OCI-LY7 (cell line): ENCODE measurements around the gene UACA. TPM values are rescaled to one million over a fixed set of nuclear protein-coding genes. Genes with fewer than 3 reads are reported as not detected.

ENCODE experiments used
- BruUV-seq: library from RNA; stranded (reverse); fragments of 400-500 nt; replicated peaks from 2 replicates; lab custom pipeline; 2021; lab: Mats Ljungman, UMichigan
- CTCF ChIA-PET: fragments of 300-600 bp; sonication (Branson Sonifier 250); formaldehyde crosslinking; loops from one replicate; lab custom pipeline; 2022; ENCODE audit warnings: antibody characterized with exemption; ENCODE audit not compliant: unreplicated experiment; lab: Charles Lee
- POLR2A ChIA-PET: fragments of 300-600 bp; sonication (Branson Sonifier 250); formaldehyde crosslinking; loops from one replicate; lab custom pipeline; 2022; ENCODE audit warnings: antibody characterized with exemption; lab: Charles Lee
- DNase-seq: peaks from one replicate; pipeline ENCODE4 v3.0.0-alpha.2; 2015; ENCODE audit warnings: low spot score
- H2AFZ ChIP-seq: fragments of 200-600 bp; sonication (generic), shearing (Covaris generic); 2 replicates; pipeline ENCODE4 v1.6.1; 2014; ENCODE audit warnings: mild to moderate bottlenecking, antibody characterized with exemption, low read length, moderate library complexity
- H3K27ac ChIP-seq: fragments of 200-600 bp; sonication (generic); 2 replicates; pipeline ENCODE4 v1.5.1; 2014; ENCODE audit warnings: mixed run types, low read depth, mild to moderate bottlenecking, moderate library complexity, low read length, inconsistent platforms; ENCODE audit not compliant: poor library complexity, severe bottlenecking
- H3K36me3 ChIP-seq: fragments of 200-600 bp; sonication (generic); 2 replicates; pipeline ENCODE4 v1.6.1; 2014; ENCODE audit warnings: mild to moderate bottlenecking, antibody characterized with exemption, low read length, moderate library complexity, mixed read lengths; ENCODE audit not compliant: insufficient read depth
- H3K4me1 ChIP-seq: fragments of 200-600 bp; sonication (generic); 2 replicates; pipeline ENCODE4 v1.5.1; 2014; ENCODE audit warnings: mild to moderate bottlenecking, low read length; ENCODE audit not compliant: insufficient read depth, poor library complexity, severe bottlenecking
- H3K4me2 ChIP-seq: fragments of 200-600 bp; sonication (generic); 2 replicates; pipeline ENCODE4 v1.6.1; 2014; ENCODE audit warnings: mild to moderate bottlenecking, low read length
- H3K4me3 ChIP-seq: fragments of 200-600 bp; sonication (generic); 2 replicates; pipeline ENCODE4 v1.5.1; 2014; ENCODE audit warnings: mild to moderate bottlenecking, low read depth, low read length; ENCODE audit not compliant: poor library complexity, severe bottlenecking
- H3K79me2 ChIP-seq: fragments of 200-600 bp; sonication (generic); 2 replicates; pipeline ENCODE4 v1.6.1; 2016; ENCODE audit warnings: low read depth, mild to moderate bottlenecking, low read length, moderate library complexity, mixed read lengths; ENCODE audit not compliant: insufficient read depth
- H3K9me2 ChIP-seq: fragments of 200-600 bp; sonication (generic); 2 replicates; pipeline ENCODE4 v1.6.1; 2016; ENCODE audit warnings: mild to moderate bottlenecking, low read length, mixed read lengths; ENCODE audit not compliant: insufficient read depth
- H3K9me3 ChIP-seq: fragments of 200-600 bp; sonication (generic); 2 replicates; pipeline ENCODE4 v1.6.1; 2014; ENCODE audit warnings: mild to moderate bottlenecking, mixed run types, low read length, mixed read lengths
- H4K20me1 ChIP-seq: fragments of 200-600 bp; sonication (generic); 2 replicates; pipeline ENCODE4 v1.6.1; 2014; ENCODE audit warnings: mild to moderate bottlenecking, antibody characterized with exemption, low read length, moderate library complexity, mixed read lengths; ENCODE audit not compliant: insufficient read depth
- EZH2phosphoT487 ChIP-seq: fragments of 200-600 bp; sonication (generic); IDR thresholded peaks from 2 replicates; pipeline ENCODE4 v1.6.1; 2018; ENCODE audit warnings: low read depth, borderline replicate concordance, mild to moderate bottlenecking, mixed run types, antibody characterized with exemption, low read length, moderate library complexity, mixed read lengths
- intact Hi-C: fragments of 100-400 bp; cut with micrococcal nuclease; formaldehyde crosslinking; loops from one replicate; pipeline ENCODE4 v1.10.0; 2022; ENCODE audit not compliant: unreplicated experiment
- total RNA-seq, 2 experiments: library from RNA; depleted of rRNA in 1 of 2; stranded (reverse); fragments of >200 nt in 1 of 2; shearing (Covaris generic) in 1 of 2; gene quantifications; 2 replicates each; pipeline ENCODE4 v1.2.3, GENCODE V29; 2014 to 2022
- TF ChIP-seq, protein P1 (sequence below): fragments of 200-600 bp; sonication (generic); conservative IDR thresholded peaks from 2 replicates; pipeline ENCODE4 v1.5.1; 2014; ENCODE audit warnings: mild to moderate bottlenecking, antibody characterized with exemption, low read length, moderate library complexity, mixed read lengths

UACA gene
- total RNA-seq, 2 experiments from 2014 or later: not detected

DNA sequence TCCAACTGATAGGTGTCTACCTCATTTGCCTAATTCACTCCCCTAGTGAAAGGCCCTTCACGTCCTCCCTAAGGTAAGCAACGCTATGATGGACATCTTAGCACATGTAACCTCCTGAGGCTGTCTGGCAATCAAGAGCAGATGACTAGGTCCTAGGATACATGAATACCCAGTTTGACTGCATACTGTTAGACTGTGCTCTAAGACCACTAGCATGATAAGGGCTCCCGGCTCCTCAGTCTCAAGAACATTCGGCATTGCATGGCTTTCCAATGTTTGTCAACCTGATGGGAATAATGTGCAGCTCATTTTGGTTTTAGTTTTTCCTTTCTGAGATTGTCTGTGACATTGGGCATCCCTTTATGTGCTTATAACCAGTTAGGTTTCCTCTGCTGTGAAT is 152.1 kb downstream of the UACA start:
- ChIA-PET CTCF (no interaction called here), POLR2A (no interaction called here)
- intact Hi-C loops: no loop called here
- TF ChIP-seq, protein P1, sequence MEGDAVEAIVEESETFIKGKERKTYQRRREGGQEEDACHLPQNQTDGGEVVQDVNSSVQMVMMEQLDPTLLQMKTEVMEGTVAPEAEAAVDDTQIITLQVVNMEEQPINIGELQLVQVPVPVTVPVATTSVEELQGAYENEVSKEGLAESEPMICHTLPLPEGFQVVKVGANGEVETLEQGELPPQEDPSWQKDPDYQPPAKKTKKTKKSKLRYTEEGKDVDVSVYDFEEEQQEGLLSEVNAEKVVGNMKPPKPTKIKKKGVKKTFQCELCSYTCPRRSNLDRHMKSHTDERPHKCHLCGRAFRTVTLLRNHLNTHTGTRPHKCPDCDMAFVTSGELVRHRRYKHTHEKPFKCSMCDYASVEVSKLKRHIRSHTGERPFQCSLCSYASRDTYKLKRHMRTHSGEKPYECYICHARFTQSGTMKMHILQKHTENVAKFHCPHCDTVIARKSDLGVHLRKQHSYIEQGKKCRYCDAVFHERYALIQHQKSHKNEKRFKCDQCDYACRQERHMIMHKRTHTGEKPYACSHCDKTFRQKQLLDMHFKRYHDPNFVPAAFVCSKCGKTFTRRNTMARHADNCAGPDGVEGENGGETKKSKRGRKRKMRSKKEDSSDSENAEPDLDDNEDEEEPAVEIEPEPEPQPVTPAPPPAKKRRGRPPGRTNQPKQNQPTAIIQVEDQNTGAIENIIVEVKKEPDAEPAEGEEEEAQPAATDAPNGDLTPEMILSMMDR: no peak
- TF ChIP-seq EZH2phosphoT487: no peak
- Histone ChIP-seq H3K4me3 (no peak overlapping the region), H3K4me1 (no peaks in the 10 kb centered on the region), H2AFZ (no peak overlapping the region), H3K36me3 (no peaks in the 10 kb centered on the region), H3K79me2 (no peaks in the 10 kb centered on the region), H4K20me1 (no peaks in the 10 kb centered on the region), H3K9me3 (no peaks in the 10 kb centered on the region), H3K9me2 (no peaks in the 10 kb centered on the region), H3K27ac (no peak overlapping the region), H3K4me2 (no peak overlapping the region)
- no TSS peak for BruUV-seq
- no peak for DNase-seq

DNA sequence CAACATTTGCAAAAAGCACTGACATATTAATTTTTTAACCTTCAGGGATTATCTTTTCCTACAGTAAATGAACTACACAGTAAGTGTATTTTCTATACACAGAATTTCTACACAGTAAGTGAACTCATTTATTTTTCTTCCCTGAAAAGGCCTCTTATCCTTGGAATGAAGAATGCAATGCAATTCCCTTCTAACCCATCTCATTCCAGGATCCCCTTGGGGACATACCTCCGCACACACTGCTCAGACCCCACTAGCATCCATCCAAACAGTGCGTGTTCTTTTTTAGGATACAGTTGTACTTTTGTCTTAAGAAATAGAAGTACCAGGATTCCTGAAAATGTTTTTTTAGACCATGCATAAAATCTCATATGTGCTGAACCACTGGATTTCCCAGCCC is 152.8 kb downstream of the UACA start:
- POLR2A ChIA-PET: no interaction called here
- Histone ChIP-seq H3K79me2 (no peaks in the 10 kb centered on the region), H3K4me2 (no peak overlapping the region), H3K36me3 (no peaks in the 10 kb centered on the region), H3K4me3 (no peak overlapping the region), H3K4me1 (no peaks in the 10 kb centered on the region), H3K9me2 (no peaks in the 10 kb centered on the region), H4K20me1 (no peaks in the 10 kb centered on the region), H3K9me3 (no peaks in the 10 kb centered on the region), H2AFZ (no peak overlapping the region), H3K27ac (no peak overlapping the region)
- CTCF ChIA-PET: no interaction called here
- intact Hi-C loops: no loop called here
- BruUV-seq: no TSS peak
- no peak for DNase-seq
- TF ChIP-seq, protein P1: no peak
- no peak for TF ChIP-seq EZH2phosphoT487

DNA sequence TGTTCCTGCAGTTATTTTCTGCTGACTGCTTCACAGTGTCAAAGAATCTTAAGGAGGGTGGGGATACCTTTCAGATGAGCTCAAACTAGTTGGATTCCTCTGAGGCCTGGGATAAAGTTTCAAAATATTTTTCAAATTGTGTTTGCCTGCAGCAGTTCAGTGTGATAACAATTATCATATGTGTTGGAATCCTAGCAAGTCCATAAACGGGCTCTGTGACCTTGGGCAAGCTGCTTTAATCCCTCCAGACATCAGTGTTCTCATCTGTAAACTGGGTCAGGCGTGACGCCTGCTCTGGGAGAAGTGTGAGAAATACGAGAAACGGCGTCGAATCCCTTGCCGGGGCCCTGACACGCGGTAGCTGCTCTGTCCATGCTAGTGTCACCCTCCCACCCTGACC is 153.5 kb downstream of the UACA start:
- no peaks in the 10 kb centered on the region for H4K20me1 ChIP-seq
- intact Hi-C loops: no loop called here
- ChIA-PET CTCF (no interaction called here), POLR2A (no interaction called here)
- H2AFZ ChIP-seq: no peak overlapping the region
- H3K36me3 ChIP-seq: no peaks in the 10 kb centered on the region
- H3K27ac ChIP-seq: no peak overlapping the region
- H3K9me3 ChIP-seq: no peaks in the 10 kb centered on the region
- H3K79me2 ChIP-seq: no peaks in the 10 kb centered on the region
- no peaks in the 10 kb centered on the region for H3K4me1 ChIP-seq
- TF ChIP-seq, protein P1: no peak
- no peak for TF ChIP-seq EZH2phosphoT487
- H3K4me3 ChIP-seq: no peak overlapping the region
- no peak overlapping the region for H3K4me2 ChIP-seq
- BruUV-seq: no TSS peak
- DNase-seq: no peak
- no peaks in the 10 kb centered on the region for H3K9me2 ChIP-seq
